B cell (primary cell): ENCODE measurements around the gene CINP.

ENCODE experiments used
- EZH2 ChIP-seq: IDR thresholded peaks from 2 replicates; pipeline ENCODE4 v1.6.1; 2012; ENCODE audit warnings: borderline replicate concordance, low read depth, mild to moderate bottlenecking, moderate library complexity, low read length; ENCODE audit not compliant: insufficient read depth, poor library complexity, severe bottlenecking
- TF ChIP-seq, protein P1 (sequence below): fragments of 200-600 bp; IDR thresholded peaks from one replicate; pipeline ENCODE4 v1.8.0; 2022; ENCODE audit warnings: antibody characterized with exemption, mild to moderate bottlenecking

DNA sequence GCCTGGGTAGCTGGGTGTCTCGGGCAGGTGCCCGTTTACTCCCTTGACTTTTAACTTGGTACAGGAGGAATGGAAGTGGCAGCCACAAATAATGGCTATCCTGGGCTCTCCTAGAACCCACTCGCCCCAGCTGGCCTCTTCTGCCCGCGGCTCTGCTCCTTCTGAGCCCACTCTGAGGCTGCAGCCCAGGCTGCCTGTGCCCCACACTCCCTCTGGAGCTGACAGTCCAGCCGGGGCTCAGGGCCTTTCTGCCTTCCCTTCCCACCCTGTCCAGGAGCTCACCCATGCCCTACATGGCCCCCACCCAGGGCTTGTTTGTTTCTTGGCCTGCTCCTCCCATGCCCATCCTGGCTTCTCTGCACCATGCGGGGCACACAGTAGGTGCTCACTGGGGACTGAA, 27.5 kb downstream of the CINP start:
- TF ChIP-seq, protein P1, sequence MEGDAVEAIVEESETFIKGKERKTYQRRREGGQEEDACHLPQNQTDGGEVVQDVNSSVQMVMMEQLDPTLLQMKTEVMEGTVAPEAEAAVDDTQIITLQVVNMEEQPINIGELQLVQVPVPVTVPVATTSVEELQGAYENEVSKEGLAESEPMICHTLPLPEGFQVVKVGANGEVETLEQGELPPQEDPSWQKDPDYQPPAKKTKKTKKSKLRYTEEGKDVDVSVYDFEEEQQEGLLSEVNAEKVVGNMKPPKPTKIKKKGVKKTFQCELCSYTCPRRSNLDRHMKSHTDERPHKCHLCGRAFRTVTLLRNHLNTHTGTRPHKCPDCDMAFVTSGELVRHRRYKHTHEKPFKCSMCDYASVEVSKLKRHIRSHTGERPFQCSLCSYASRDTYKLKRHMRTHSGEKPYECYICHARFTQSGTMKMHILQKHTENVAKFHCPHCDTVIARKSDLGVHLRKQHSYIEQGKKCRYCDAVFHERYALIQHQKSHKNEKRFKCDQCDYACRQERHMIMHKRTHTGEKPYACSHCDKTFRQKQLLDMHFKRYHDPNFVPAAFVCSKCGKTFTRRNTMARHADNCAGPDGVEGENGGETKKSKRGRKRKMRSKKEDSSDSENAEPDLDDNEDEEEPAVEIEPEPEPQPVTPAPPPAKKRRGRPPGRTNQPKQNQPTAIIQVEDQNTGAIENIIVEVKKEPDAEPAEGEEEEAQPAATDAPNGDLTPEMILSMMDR, result no peak
- no peak for TF ChIP-seq EZH2
